AG10803 (cell line): ENCODE measurements around the gene SHROOM3.
A peak's percentile ranks its signal among the peaks of the same experiment; 100 is the strongest.

Experiments
- DNase-seq: peaks from one replicate; pipeline ENCODE4 v3.0.0; 2010; ENCODE audit warnings: low read depth
- H3K4me3 ChIP-seq: 2 replicates; pipeline ENCODE4 v1.5.1; 2011; ENCODE audit warnings: mild to moderate bottlenecking, low read length, control low read depth
- CTCF ChIP-seq: conservative IDR thresholded peaks from 2 replicates; pipeline ENCODE4 v1.5.1; 2011; ENCODE audit warnings: mild to moderate bottlenecking, low read length, control low read depth, inconsistent platforms

SHROOM3 gene

GRCh38 chr4:76492055-76492454 lies 57.0 kb downstream of the SHROOM3 start:
- DNase-seq: no peak
- no peak overlapping the region for H3K4me3 ChIP-seq
- TF ChIP-seq CTCF: no peak

- no peak for DNase-seq
- H3K4me3 ChIP-seq: no peak overlapping the region
- no peak for TF ChIP-seq CTCF
Measured at GRCh38 chr4:76494243-76494642, 59.2 kb downstream of the SHROOM3 start.

- TF ChIP-seq CTCF: no peak
Measured at GRCh38 chr4:76494871-76495590, 60.0 kb downstream of the SHROOM3 start.

GRCh38 chr4:76498550-76498949 lies 63.5 kb downstream of the SHROOM3 start:
- no peak overlapping the region for H3K4me3 ChIP-seq
- TF ChIP-seq CTCF: no peak
- no peak for DNase-seq

More at GRCh38 chr4:76494871-76495590, 60.0 kb downstream of the SHROOM3 start:
- H3K4me3 ChIP-seq: no peak overlapping the region
- DNase-seq: peak; percentile 12

GRCh38 chr4:76499461-76499860 lies 64.4 kb downstream of the SHROOM3 start:
- no peak for TF ChIP-seq CTCF
- no peak for DNase-seq
- H3K4me3 ChIP-seq: no peak overlapping the region

- no peak for DNase-seq
- no peak overlapping the region for H3K4me3 ChIP-seq
- TF ChIP-seq CTCF: no peak
Measured at GRCh38 chr4:76502886-76503285, 67.9 kb downstream of the SHROOM3 start.
